Peyer's patch (tissue), 4 donors: ENCODE measurements around the gene GPRIN2.

Experiments used
- CTCF ChIP-seq, 6 experiments: fragments of 450-650 bp in 4 of 6; fragments of 200-600 bp in 2 of 6; sonication (generic) in 1 of 6; IDR thresholded peaks; one replicate each; pipeline ENCODE4 v1.5.1; 2017 to 2019; ENCODE audit warnings: antibody characterized with exemption in 6 of 6, mild to moderate bottlenecking in 3 of 6, moderate library complexity in 1 of 6
- POLR2A ChIP-seq, 2 donors: fragments of 450-650 bp; IDR thresholded peaks; one replicate each; pipeline ENCODE4 v1.5.1; 2017; ENCODE audit warnings: antibody characterized with exemption in 2 of 2, mild to moderate bottlenecking in 2 of 2, moderate library complexity in 2 of 2

- TF ChIP-seq POLR2A (IDR thresholded peaks at IDR 0.05): no peak
- TF ChIP-seq CTCF (IDR thresholded peaks at IDR 0.05): no peak
Observed at GRCh38 chr10:46520381-46520780, 36.1 kb downstream of the GPRIN2 start.
